Keratinocyte (primary cell): Measurements from ENCODE around the gene CDK17. TPM values are rescaled to one million over a fixed set of nuclear protein-coding genes. Genes with fewer than 3 reads are reported as not detected.

Source experiments
- DNase-seq: peaks from one replicate; pipeline ENCODE4 v3.0.0-alpha.2; 2011; ENCODE audit warnings: low read depth, missing footprints, low spot score
- FAIRE-seq: peaks from 2 replicates; lab custom pipeline; 2011; peaks lifted over from hg19 to GRCh38; lab: Jason Lieb, UNC
- H2AFZ ChIP-seq: 2 replicates; pipeline ENCODE4 v1.6.0; 2012; ENCODE audit warnings: low read length, control low read depth, inconsistent platforms; ENCODE audit not compliant: control insufficient read depth
- H3K27ac ChIP-seq: 2 replicates; pipeline ENCODE4 v1.5.1; 2011; ENCODE audit warnings: low read length; ENCODE audit not compliant: control insufficient read depth, insufficient read depth
- H3K27me3 ChIP-seq: 3 replicates; pipeline ENCODE4 v1.6.0; 2011; ENCODE audit warnings: low read length; ENCODE audit not compliant: control insufficient read depth, insufficient read depth; ENCODE audit errors: extremely low read depth
- H3K36me3 ChIP-seq, 2 experiments: 2 replicates in 1 of 2; 3 replicates in 1 of 2; pipeline ENCODE4 v1.5.1; 2011; ENCODE audit warnings: low read length in 2 of 2, mild to moderate bottlenecking in 1 of 2; ENCODE audit not compliant: control insufficient read depth in 2 of 2, insufficient read depth in 2 of 2; ENCODE audit errors: extremely low read depth in 1 of 2
- H3K4me1 ChIP-seq: 3 replicates; pipeline ENCODE4 v1.5.1; 2011; ENCODE audit warnings: low read length; ENCODE audit not compliant: control insufficient read depth, insufficient read depth; ENCODE audit errors: extremely low read depth
- H3K4me2 ChIP-seq: 3 replicates; pipeline ENCODE4 v1.6.0; 2011; ENCODE audit warnings: low read depth, low read length; ENCODE audit not compliant: control insufficient read depth, insufficient read depth; ENCODE audit errors: extremely low read depth
- H3K4me3 ChIP-seq, 3 experiments: fragments of 200-600 bp in 1 of 3; sonication (generic) in 1 of 3; 2 replicates in 2 of 3; 3 replicates in 1 of 3; pipeline ENCODE4 v1.5.1; 2011 to 2016; ENCODE audit warnings: low read length in 3 of 3, mild to moderate bottlenecking in 3 of 3, control low read depth in 2 of 3, inconsistent platforms in 1 of 3, low read depth in 1 of 3, mixed read lengths in 1 of 3, mixed run types in 1 of 3, moderate library complexity in 1 of 3; ENCODE audit not compliant: control insufficient read depth in 2 of 3, insufficient read depth in 2 of 3; ENCODE audit errors: extremely low read depth in 1 of 3
- H3K79me2 ChIP-seq: 2 replicates; pipeline ENCODE4 v1.6.0; 2012; ENCODE audit warnings: low read length; ENCODE audit not compliant: control insufficient read depth, insufficient read depth
- H3K9ac ChIP-seq: 3 replicates; pipeline ENCODE4 v1.6.0; 2011; ENCODE audit warnings: low read length; ENCODE audit not compliant: control insufficient read depth, insufficient read depth; ENCODE audit errors: extremely low read depth
- H3K9me1 ChIP-seq: 3 replicates; pipeline ENCODE4 v1.6.0; 2011; ENCODE audit warnings: low read length; ENCODE audit not compliant: control insufficient read depth, insufficient read depth; ENCODE audit errors: extremely low read depth
- H3K9me3 ChIP-seq: 2 replicates; pipeline ENCODE4 v1.5.1; 2012; ENCODE audit warnings: low read depth, low read length; ENCODE audit not compliant: control insufficient read depth
- H4K20me1 ChIP-seq: 3 replicates; pipeline ENCODE4 v1.6.0; 2011; ENCODE audit warnings: low read length; ENCODE audit not compliant: control insufficient read depth, insufficient read depth; ENCODE audit errors: extremely low read depth
- EZH2 ChIP-seq: IDR thresholded peaks from one replicate; pipeline ENCODE4 v1.6.1; 2012; ENCODE audit warnings: inconsistent platforms, mild to moderate bottlenecking, low read length, moderate library complexity
- dilution Hi-C: fragments of 300-500 bp; cut with MboI; formaldehyde crosslinking; loops from one replicate; pipeline ENCODE4 v1.7.0; 2020; ENCODE audit warnings: low sequenced_read_pairs; ENCODE audit not compliant: extremely low pct_ligation_motif_present
- polyA plus RNA-seq, 5 experiments: library from polyadenylated mRNA; depleted of rRNA in 3 of 5; stranded (reverse) in 3 of 5; stranded (forward) in 1 of 5; unstranded in 1 of 5; fragments of >200 nt; gene quantifications; 1 replicate in 1 of 5; 2 replicates in 3 of 5; 3 replicates in 1 of 5; pipeline versions ENCODE4 v1.2.1 to v1.2.3, GENCODE V29; 2011 to 2012; ENCODE audit warnings: missing spikeins in 2 of 5, low read depth in 1 of 5, low replicate concordance in 1 of 5
- TF ChIP-seq, protein P1 (sequence below), 3 experiments: IDR thresholded peaks in 1 of 3; conservative IDR thresholded peaks in 1 of 3; optimal IDR thresholded peaks in 1 of 3; 2 replicates in 2 of 3; 3 replicates in 1 of 3; pipeline versions ENCODE3 to v1.5.1; 2011; ENCODE audit warnings: low read length in 3 of 3, mild to moderate bottlenecking in 3 of 3, moderate library complexity in 2 of 3, control low read depth in 1 of 3, inconsistent platforms in 1 of 3; ENCODE audit not compliant: insufficient read depth in 2 of 3; ENCODE audit errors: extremely low read depth in 1 of 3

CDK17 gene
- polyA plus RNA-seq, 1 donor (not counting 4 experiments of a cell fraction or from before 2014, with no cell fraction given) = 33.0 TPM

GRCh38 chr12:96424601-96425000 is 24.4 kb upstream of the CDK17 start:
- Histone ChIP-seq H3K9ac (no peak overlapping the region), H3K27ac (no peak overlapping the region), H3K9me3 (peaks cover 3% of the 10 kb centered on the region), H3K27me3 (no peaks in the 10 kb centered on the region), H3K9me1 (no peaks in the 10 kb centered on the region), H3K4me1 (peaks cover 41% of the 10 kb centered on the region), H2AFZ (no peak overlapping the region), H3K4me2 (peak overlapping the region; percentile 91), H4K20me1 (no peaks in the 10 kb centered on the region), H3K36me3 (peaks cover 5 to 9% of the 10 kb centered on the region in 2 experiments), H3K4me3 (no peak overlapping the region), H3K79me2 (peaks cover 30% of the 10 kb centered on the region)
- DNase-seq (no peak), FAIRE-seq (no peak)
- TF ChIP-seq, protein P1, sequence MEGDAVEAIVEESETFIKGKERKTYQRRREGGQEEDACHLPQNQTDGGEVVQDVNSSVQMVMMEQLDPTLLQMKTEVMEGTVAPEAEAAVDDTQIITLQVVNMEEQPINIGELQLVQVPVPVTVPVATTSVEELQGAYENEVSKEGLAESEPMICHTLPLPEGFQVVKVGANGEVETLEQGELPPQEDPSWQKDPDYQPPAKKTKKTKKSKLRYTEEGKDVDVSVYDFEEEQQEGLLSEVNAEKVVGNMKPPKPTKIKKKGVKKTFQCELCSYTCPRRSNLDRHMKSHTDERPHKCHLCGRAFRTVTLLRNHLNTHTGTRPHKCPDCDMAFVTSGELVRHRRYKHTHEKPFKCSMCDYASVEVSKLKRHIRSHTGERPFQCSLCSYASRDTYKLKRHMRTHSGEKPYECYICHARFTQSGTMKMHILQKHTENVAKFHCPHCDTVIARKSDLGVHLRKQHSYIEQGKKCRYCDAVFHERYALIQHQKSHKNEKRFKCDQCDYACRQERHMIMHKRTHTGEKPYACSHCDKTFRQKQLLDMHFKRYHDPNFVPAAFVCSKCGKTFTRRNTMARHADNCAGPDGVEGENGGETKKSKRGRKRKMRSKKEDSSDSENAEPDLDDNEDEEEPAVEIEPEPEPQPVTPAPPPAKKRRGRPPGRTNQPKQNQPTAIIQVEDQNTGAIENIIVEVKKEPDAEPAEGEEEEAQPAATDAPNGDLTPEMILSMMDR (optimal IDR thresholded peaks at IDR 0.05 in 1 of 3, IDR thresholded peaks at IDR 0.05 in 1 of 3, conservative IDR thresholded peaks at IDR 0.05 in 1 of 3; ENCODE audit: extremely low read depth in 1 of 3, insufficient read depth in 2 of 3, low read length in 3 of 3) = no peak
- no peak for TF ChIP-seq EZH2
- dilution Hi-C loops = no loop called here

- peaks cover 5 to 9% of the 10 kb centered on the region in 2 experiments for H3K36me3 ChIP-seq
- H2AFZ ChIP-seq = no peak overlapping the region
- H3K9me1 ChIP-seq = no peaks in the 10 kb centered on the region
- no peak overlapping the region for H3K4me3 ChIP-seq
- FAIRE-seq = no peak
- H3K4me2 ChIP-seq = no peak overlapping the region
- TF ChIP-seq, protein P1 (optimal IDR thresholded peaks at IDR 0.05 in 1 of 3, IDR thresholded peaks at IDR 0.05 in 1 of 3, conservative IDR thresholded peaks at IDR 0.05 in 1 of 3; ENCODE audit: extremely low read depth in 1 of 3, insufficient read depth in 2 of 3, low read length in 3 of 3) = no peak
- no peak for TF ChIP-seq EZH2
- no peak for DNase-seq
- dilution Hi-C loops = no loop called here
- no peak overlapping the region for H3K9ac ChIP-seq
- peaks cover 3% of the 10 kb centered on the region for H3K9me3 ChIP-seq
- no peak overlapping the region for H3K27ac ChIP-seq
- peaks cover 24% of the 10 kb centered on the region for H3K4me1 ChIP-seq
- H3K79me2 ChIP-seq = peaks cover 36% of the 10 kb centered on the region
- no peaks in the 10 kb centered on the region for H4K20me1 ChIP-seq
- H3K27me3 ChIP-seq = no peaks in the 10 kb centered on the region
Observed at GRCh38 chr12:96422192-96422591, 22.0 kb upstream of the CDK17 start.
